H9 (cell line): ENCODE data around the gene CAPN8. TPM values are rescaled to one million over a fixed set of nuclear protein-coding genes. Genes with fewer than 3 reads are reported as not detected.

ENCODE experiments used
- DNase-seq: peaks from one replicate; pipeline ENCODE4 v3.0.0-alpha.2; 2017
- H2AFZ ChIP-seq: one replicate; pipeline ENCODE4 v1.6.1; 2013; ENCODE audit warnings: mild to moderate bottlenecking, low read length, control low read depth, moderate library complexity
- H2AK5ac ChIP-seq: 2 replicates; pipeline ENCODE4 v1.6.1; 2013; ENCODE audit warnings: low read length, control low read depth, mixed read lengths; ENCODE audit not compliant: insufficient read length
- H2BK120ac ChIP-seq: one replicate; pipeline ENCODE4 v1.6.1; 2013; ENCODE audit warnings: low read depth, mild to moderate bottlenecking, low read length, control low read depth, inconsistent platforms; ENCODE audit not compliant: poor library complexity, severe bottlenecking
- H2BK12ac ChIP-seq: 2 replicates; pipeline ENCODE4 v1.6.1; 2013; ENCODE audit warnings: low read length, control low read depth, mixed read lengths, low read depth; ENCODE audit not compliant: insufficient read length
- H2BK15ac ChIP-seq: 2 replicates; pipeline ENCODE4 v1.6.1; 2013; ENCODE audit warnings: low read depth, low read length, control low read depth
- H2BK20ac ChIP-seq: one replicate; pipeline ENCODE4 v1.6.1; 2013; ENCODE audit warnings: low read depth, mild to moderate bottlenecking, low read length, control low read depth, inconsistent platforms; ENCODE audit not compliant: poor library complexity, severe bottlenecking
- H2BK5ac ChIP-seq: 2 replicates; pipeline ENCODE4 v1.6.1; 2013; ENCODE audit warnings: low read length, control low read depth, mixed read lengths; ENCODE audit not compliant: insufficient read length
- H3K14ac ChIP-seq: 2 replicates; pipeline ENCODE4 v1.6.1; 2013; ENCODE audit warnings: low read length, control low read depth; ENCODE audit not compliant: insufficient read depth
- H3K18ac ChIP-seq: 2 replicates; pipeline ENCODE4 v1.6.1; 2013; ENCODE audit warnings: low read depth, mild to moderate bottlenecking, mixed read lengths, low read length, control low read depth; ENCODE audit not compliant: insufficient read length
- H3K23ac ChIP-seq: 2 replicates; pipeline ENCODE4 v1.6.1; 2013; ENCODE audit warnings: low read length, control low read depth, mixed read lengths, low read depth; ENCODE audit not compliant: insufficient read length
- H3K23me2 ChIP-seq: 2 replicates; pipeline ENCODE4 v1.6.1; 2013; ENCODE audit warnings: low read depth, mild to moderate bottlenecking, mixed read lengths, low read length, control low read depth; ENCODE audit not compliant: insufficient read length, poor library complexity, severe bottlenecking
- H3K27ac ChIP-seq: 2 replicates; pipeline ENCODE4 v1.5.1; 2013; ENCODE audit warnings: low read length, control low read depth, mixed read lengths, low read depth; ENCODE audit not compliant: insufficient read length
- H3K27me3 ChIP-seq: 2 replicates; pipeline ENCODE4 v1.6.1; 2013; ENCODE audit warnings: low read length, control low read depth, inconsistent platforms; ENCODE audit not compliant: insufficient read depth
- H3K4ac ChIP-seq: 2 replicates; pipeline ENCODE4 v1.6.1; 2013; ENCODE audit warnings: low read depth, mild to moderate bottlenecking, control low read depth, inconsistent platforms, low read length, moderate library complexity
- H3K4me1 ChIP-seq: 2 replicates; pipeline ENCODE4 v1.6.1; 2013; ENCODE audit warnings: low read length, control low read depth, inconsistent platforms; ENCODE audit not compliant: insufficient read depth
- H3K4me2 ChIP-seq: 2 replicates; pipeline ENCODE4 v1.6.1; 2013; ENCODE audit warnings: low read length, control low read depth, mixed read lengths; ENCODE audit not compliant: insufficient read length, insufficient read depth
- H3K56ac ChIP-seq: 2 replicates; pipeline ENCODE4 v1.6.1; 2013; ENCODE audit warnings: low read depth, mild to moderate bottlenecking, mixed read lengths, low read length, control low read depth; ENCODE audit not compliant: insufficient read length
- H3K79me1 ChIP-seq: 2 replicates; pipeline ENCODE4 v1.6.1; 2013; ENCODE audit warnings: low read depth, mild to moderate bottlenecking, moderate library complexity, low read length, control low read depth, inconsistent platforms; ENCODE audit not compliant: insufficient read depth, poor library complexity, severe bottlenecking
- H3K79me2 ChIP-seq: 2 replicates; pipeline ENCODE4 v1.6.1; 2013; ENCODE audit warnings: low read length, control low read depth, inconsistent platforms; ENCODE audit not compliant: insufficient read depth
- H3K9ac ChIP-seq: 2 replicates; pipeline ENCODE4 v1.6.1; 2013; ENCODE audit warnings: low read length, control low read depth, mixed read lengths; ENCODE audit not compliant: insufficient read length; ENCODE audit errors: extremely low read depth
- H3K9me3 ChIP-seq: one replicate; pipeline ENCODE4 v1.6.1; 2013; ENCODE audit warnings: low read depth, low read length, inconsistent platforms; ENCODE audit not compliant: control insufficient read depth
- H3T11ph ChIP-seq: one replicate; pipeline ENCODE4 v1.6.1; 2013; ENCODE audit warnings: mild to moderate bottlenecking, low read length, control low read depth, inconsistent platforms
- H4K20me1 ChIP-seq: one replicate; pipeline ENCODE4 v1.6.1; 2013; ENCODE audit not compliant: control insufficient read depth, insufficient read length, insufficient read depth
- H4K5ac ChIP-seq: 2 replicates; pipeline ENCODE4 v1.6.1; 2013; ENCODE audit warnings: low read depth, mild to moderate bottlenecking, mixed read lengths, low read length, control low read depth; ENCODE audit not compliant: insufficient read length
- H4K8ac ChIP-seq: replicated peaks from 2 replicates; pipeline ENCODE4 v1.6.1; 2013; ENCODE audit warnings: low read length, control low read depth, mixed read lengths, low read depth; ENCODE audit not compliant: insufficient read length
- H4K91ac ChIP-seq: 2 replicates; pipeline ENCODE4 v1.6.1; 2013; ENCODE audit warnings: low read depth, mild to moderate bottlenecking, moderate library complexity, mixed read lengths, low read length, control low read depth; ENCODE audit not compliant: insufficient read length
- H3K27ac Mint-ChIP-seq, 3 experiments: 2 replicates in 2 of 3; 3 replicates in 1 of 3; pipeline ENCODE4 v1.8.0; 2020 to 2021; ENCODE audit warnings: mixed read lengths in 3 of 3, mild to moderate bottlenecking in 1 of 3, moderate library complexity in 1 of 3
- H3K27me3 Mint-ChIP-seq: 2 replicates; pipeline ENCODE4 v1.8.0; 2021; ENCODE audit warnings: low read depth, mild to moderate bottlenecking, moderate library complexity, mixed read lengths
- H3K36me3 Mint-ChIP-seq, 3 experiments: 2 replicates in 2 of 3; 3 replicates in 1 of 3; pipeline ENCODE4 v1.8.0; 2020 to 2021; ENCODE audit warnings: low read depth in 3 of 3, mixed read lengths in 3 of 3; ENCODE audit not compliant: insufficient read depth in 1 of 3
- H3K4me1 Mint-ChIP-seq, 2 experiments: 2 replicates each; pipeline ENCODE4 v1.8.0; 2020; ENCODE audit warnings: mixed read lengths in 2 of 2
- H3K4me3 Mint-ChIP-seq, 2 experiments: 2 replicates in 1 of 2; 3 replicates in 1 of 2; pipeline ENCODE4 v1.8.0; 2020 to 2021; ENCODE audit warnings: mild to moderate bottlenecking in 2 of 2, mixed read lengths in 2 of 2, moderate library complexity in 1 of 2
- H3K9me3 Mint-ChIP-seq, 2 experiments: 2 replicates in 1 of 2; 3 replicates in 1 of 2; pipeline ENCODE4 v1.8.0; 2020; ENCODE audit warnings: mild to moderate bottlenecking in 2 of 2, mixed read lengths in 2 of 2, moderate library complexity in 1 of 2
- whole genome bisulfite sequencing: extraction: QIAGEN DNeasy Blood & Tissue Kit; methylation state at CpG from one replicate; pipeline ENCODE4 v1.1.7; 2013; ENCODE audit warnings: missing lambda C conversion rate, low lambda C conversion rate, mixed read lengths; ENCODE audit not compliant: insufficient read length; ENCODE audit errors: extremely low coverage; 5-methylcytosine and 5-hydroxymethylcytosine counted together
- total RNA-seq: library from RNA; stranded (reverse); gene quantifications from 2 replicates; pipeline ENCODE4 v1.2.1, GENCODE V29; 2021
- TF ChIP-seq, protein P1 (sequence below): fragments of 200-600 bp; sonication (generic); conservative IDR thresholded peaks from 3 replicates; pipeline ENCODE4 v1.8.0; 2021; ENCODE audit warnings: antibody characterized with exemption, mild to moderate bottlenecking

The CAPN8 gene
- total RNA-seq, 1 experiment from 2014 or later: not detected

DNA sequence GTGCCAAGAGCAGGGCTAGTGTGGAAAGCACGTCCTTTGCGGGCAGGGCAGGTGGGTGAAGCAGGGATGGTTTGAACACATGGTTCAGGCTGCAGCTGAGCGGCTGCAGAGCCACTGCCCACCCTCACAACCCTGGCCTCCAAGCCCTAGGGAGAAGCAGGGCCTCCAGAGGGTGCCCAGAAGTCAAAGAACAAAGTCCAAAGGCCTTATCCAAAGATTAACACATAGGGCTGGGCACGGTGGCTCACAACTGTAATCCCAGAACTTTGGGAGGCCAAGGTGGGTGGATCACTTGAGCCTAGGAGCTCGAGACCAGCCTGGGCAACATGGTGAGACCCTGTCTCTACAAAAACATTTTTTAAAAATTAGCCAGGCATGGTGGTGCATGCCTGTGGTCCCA lies 46.8 kb downstream of the CAPN8 start:
- H2BK120ac ChIP-seq: no peak overlapping the region
- no peak overlapping the region for H3K56ac ChIP-seq
- H2BK12ac ChIP-seq: no peak overlapping the region
- H3K9me3 Mint-ChIP-seq: no peaks in the 10 kb centered on the region
- H3K9me3 ChIP-seq: no peaks in the 10 kb centered on the region
- no peak overlapping the region for H3K14ac ChIP-seq
- peaks cover 13 to 15% of the 10 kb centered on the region in 2 experiments for H3K4me1 Mint-ChIP-seq
- no peak overlapping the region for H3K18ac ChIP-seq
- no peak overlapping the region for H2BK15ac ChIP-seq
- no peak overlapping the region for H3K4me3 Mint-ChIP-seq
- H3K27me3 Mint-ChIP-seq: no peaks in the 10 kb centered on the region; the same call in 1 of the 2 replicates
- no peaks in the 10 kb centered on the region for H3K23me2 ChIP-seq
- no peak overlapping the region for H4K8ac ChIP-seq
- H3K36me3 Mint-ChIP-seq: no peaks in the 10 kb centered on the region
- H4K91ac ChIP-seq: no peak overlapping the region
- H3K4me2 ChIP-seq: no peak overlapping the region
- no peak overlapping the region for H3K27ac ChIP-seq
- no peak overlapping the region for H3K23ac ChIP-seq
- no peak overlapping the region for H3K4ac ChIP-seq
- H3K4me1 ChIP-seq: no peaks in the 10 kb centered on the region
- no peaks in the 10 kb centered on the region for H3K79me2 ChIP-seq
- H3K27ac Mint-ChIP-seq: no peak overlapping the region
- DNase-seq: no peak
- no peaks in the 10 kb centered on the region for H4K20me1 ChIP-seq
- H3K9ac ChIP-seq: no peak overlapping the region
- H2BK20ac ChIP-seq: no peak overlapping the region
- no peak overlapping the region for H2BK5ac ChIP-seq
- H3K79me1 ChIP-seq: no peaks in the 10 kb centered on the region
- H2AFZ ChIP-seq: no peak overlapping the region
- H4K5ac ChIP-seq: no peak overlapping the region
- no peak overlapping the region for H3T11ph ChIP-seq
- no peaks in the 10 kb centered on the region for H3K27me3 ChIP-seq
- WGBS: no CpG with 5 or more reads among the region's 5 CpGs
- TF ChIP-seq, protein P1, sequence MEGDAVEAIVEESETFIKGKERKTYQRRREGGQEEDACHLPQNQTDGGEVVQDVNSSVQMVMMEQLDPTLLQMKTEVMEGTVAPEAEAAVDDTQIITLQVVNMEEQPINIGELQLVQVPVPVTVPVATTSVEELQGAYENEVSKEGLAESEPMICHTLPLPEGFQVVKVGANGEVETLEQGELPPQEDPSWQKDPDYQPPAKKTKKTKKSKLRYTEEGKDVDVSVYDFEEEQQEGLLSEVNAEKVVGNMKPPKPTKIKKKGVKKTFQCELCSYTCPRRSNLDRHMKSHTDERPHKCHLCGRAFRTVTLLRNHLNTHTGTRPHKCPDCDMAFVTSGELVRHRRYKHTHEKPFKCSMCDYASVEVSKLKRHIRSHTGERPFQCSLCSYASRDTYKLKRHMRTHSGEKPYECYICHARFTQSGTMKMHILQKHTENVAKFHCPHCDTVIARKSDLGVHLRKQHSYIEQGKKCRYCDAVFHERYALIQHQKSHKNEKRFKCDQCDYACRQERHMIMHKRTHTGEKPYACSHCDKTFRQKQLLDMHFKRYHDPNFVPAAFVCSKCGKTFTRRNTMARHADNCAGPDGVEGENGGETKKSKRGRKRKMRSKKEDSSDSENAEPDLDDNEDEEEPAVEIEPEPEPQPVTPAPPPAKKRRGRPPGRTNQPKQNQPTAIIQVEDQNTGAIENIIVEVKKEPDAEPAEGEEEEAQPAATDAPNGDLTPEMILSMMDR: no peak
- no peak overlapping the region for H2AK5ac ChIP-seq
